H1 (cell line): ENCODE results near the gene CEP83. TPM values are rescaled to one million over a fixed set of nuclear protein-coding genes. Genes with fewer than 3 reads are reported as not detected.

ENCODE experiments used
- CHD2 ChIP-seq: IDR thresholded peaks from 2 replicates; pipeline ENCODE4 v1.6.1; 2012; ENCODE audit warnings: low read length, improper control_type of control experiment
- EP300 ChIP-seq, 2 experiments: IDR thresholded peaks; 1 replicate in 1 of 2; 2 replicates in 1 of 2; pipeline ENCODE4 v1.6.1; 2011 to 2012; ENCODE audit warnings: low read depth in 2 of 2, low read length in 2 of 2, mild to moderate bottlenecking in 2 of 2, borderline replicate concordance in 1 of 2, inconsistent platforms in 1 of 2, moderate library complexity in 1 of 2
- NRF1 ChIP-seq: IDR thresholded peaks from 2 replicates; pipeline ENCODE4 v1.6.1; 2011; ENCODE audit warnings: mild to moderate bottlenecking, low read depth, low read length, improper control_type of control experiment
- POU5F1 ChIP-seq: IDR thresholded peaks from 2 replicates; pipeline ENCODE4 v1.6.1; 2011; ENCODE audit warnings: low read depth, mild to moderate bottlenecking, low read length, moderate library complexity
- RFX5 ChIP-seq: IDR thresholded peaks from 2 replicates; pipeline ENCODE4 v1.6.1; 2011; ENCODE audit warnings: low read depth, low read length, improper control_type of control experiment, borderline replicate concordance
- SIN3A ChIP-seq, 2 experiments: IDR thresholded peaks in 1 of 2; conservative IDR thresholded peaks in 1 of 2; 2 replicates each; pipeline ENCODE4 v1.6.1; 2011 to 2012; ENCODE audit warnings: low read length in 2 of 2, improper control_type of control experiment in 1 of 2, low read depth in 1 of 2, mild to moderate bottlenecking in 1 of 2
- SP2 ChIP-seq: IDR thresholded peaks from 2 replicates; pipeline ENCODE4 v1.6.1; 2012; ENCODE audit warnings: mild to moderate bottlenecking, low read length, inconsistent platforms
- TBP ChIP-seq: IDR thresholded peaks from 2 replicates; pipeline ENCODE4 v1.6.1; 2011; ENCODE audit warnings: low read depth, low read length, improper control_type of control experiment
- polyA plus RNA-seq, 7 experiments: library from polyadenylated mRNA; depleted of rRNA in 3 of 7; stranded (reverse) in 5 of 7; unstranded in 2 of 7; fragments of >200 nt in 5 of 7; fragments of 200-250 nt in 2 of 7; gene quantifications; 1 replicate in 5 of 7; 2 replicates in 1 of 7; 4 replicates in 1 of 7; pipeline versions ENCODE4 v1.2.1 to v1.2.3, GENCODE V29; 2011 to 2013; ENCODE audit warnings: missing spikeins in 2 of 7, mixed read lengths in 2 of 7
- total RNA-seq: library from RNA; stranded (reverse); fragmentation: NEBNext Ultra II Directional; extraction: Animal tissue kit (Norgen Biotek cat#: 25700); gene quantifications from 2 replicates; pipeline ENCODE4 v1.2.1, GENCODE V29; 2021
- TF ChIP-seq, protein P1 (sequence below): fragments of 300-600 bp; sonication (generic); IDR thresholded peaks from 2 replicates; pipeline ENCODE4 v1.7.1; 2012; ENCODE audit warnings: low read length, moderate library complexity, mild to moderate bottlenecking, inconsistent platforms; ENCODE audit not compliant: insufficient replicate concordance
- TF ChIP-seq, protein P2 (sequence below): IDR thresholded peaks from 2 replicates; pipeline ENCODE4 v1.6.1; 2012; ENCODE audit warnings: inconsistent platforms

Gene CEP83
- total and polyA plus RNA-seq, 2 of the 8 experiments (the other 6 are each of a cell fraction or from before 2014, with no cell fraction given), result 6.0 to 25.8 TPM

DNA sequence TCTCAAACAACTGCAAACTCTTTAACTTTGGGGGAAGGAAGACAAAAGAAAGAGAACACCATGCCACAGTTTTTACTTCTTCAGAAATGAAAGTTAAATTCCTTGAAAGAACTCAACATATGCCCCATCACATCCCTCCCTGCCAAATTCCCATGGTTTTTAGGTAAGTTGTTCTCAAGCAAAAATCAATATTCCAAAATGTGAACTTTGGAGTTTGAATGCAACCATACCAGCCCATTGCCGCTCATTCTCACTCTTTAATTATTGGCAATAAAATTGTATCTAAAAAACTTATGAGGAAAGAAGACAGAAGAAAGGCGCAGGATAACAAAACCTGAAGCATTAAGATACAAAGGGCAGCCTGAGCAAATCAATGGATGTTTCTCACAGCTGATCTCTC, 31.8 kb upstream of the CEP83 start (continued):
- TF ChIP-seq, protein P1, sequence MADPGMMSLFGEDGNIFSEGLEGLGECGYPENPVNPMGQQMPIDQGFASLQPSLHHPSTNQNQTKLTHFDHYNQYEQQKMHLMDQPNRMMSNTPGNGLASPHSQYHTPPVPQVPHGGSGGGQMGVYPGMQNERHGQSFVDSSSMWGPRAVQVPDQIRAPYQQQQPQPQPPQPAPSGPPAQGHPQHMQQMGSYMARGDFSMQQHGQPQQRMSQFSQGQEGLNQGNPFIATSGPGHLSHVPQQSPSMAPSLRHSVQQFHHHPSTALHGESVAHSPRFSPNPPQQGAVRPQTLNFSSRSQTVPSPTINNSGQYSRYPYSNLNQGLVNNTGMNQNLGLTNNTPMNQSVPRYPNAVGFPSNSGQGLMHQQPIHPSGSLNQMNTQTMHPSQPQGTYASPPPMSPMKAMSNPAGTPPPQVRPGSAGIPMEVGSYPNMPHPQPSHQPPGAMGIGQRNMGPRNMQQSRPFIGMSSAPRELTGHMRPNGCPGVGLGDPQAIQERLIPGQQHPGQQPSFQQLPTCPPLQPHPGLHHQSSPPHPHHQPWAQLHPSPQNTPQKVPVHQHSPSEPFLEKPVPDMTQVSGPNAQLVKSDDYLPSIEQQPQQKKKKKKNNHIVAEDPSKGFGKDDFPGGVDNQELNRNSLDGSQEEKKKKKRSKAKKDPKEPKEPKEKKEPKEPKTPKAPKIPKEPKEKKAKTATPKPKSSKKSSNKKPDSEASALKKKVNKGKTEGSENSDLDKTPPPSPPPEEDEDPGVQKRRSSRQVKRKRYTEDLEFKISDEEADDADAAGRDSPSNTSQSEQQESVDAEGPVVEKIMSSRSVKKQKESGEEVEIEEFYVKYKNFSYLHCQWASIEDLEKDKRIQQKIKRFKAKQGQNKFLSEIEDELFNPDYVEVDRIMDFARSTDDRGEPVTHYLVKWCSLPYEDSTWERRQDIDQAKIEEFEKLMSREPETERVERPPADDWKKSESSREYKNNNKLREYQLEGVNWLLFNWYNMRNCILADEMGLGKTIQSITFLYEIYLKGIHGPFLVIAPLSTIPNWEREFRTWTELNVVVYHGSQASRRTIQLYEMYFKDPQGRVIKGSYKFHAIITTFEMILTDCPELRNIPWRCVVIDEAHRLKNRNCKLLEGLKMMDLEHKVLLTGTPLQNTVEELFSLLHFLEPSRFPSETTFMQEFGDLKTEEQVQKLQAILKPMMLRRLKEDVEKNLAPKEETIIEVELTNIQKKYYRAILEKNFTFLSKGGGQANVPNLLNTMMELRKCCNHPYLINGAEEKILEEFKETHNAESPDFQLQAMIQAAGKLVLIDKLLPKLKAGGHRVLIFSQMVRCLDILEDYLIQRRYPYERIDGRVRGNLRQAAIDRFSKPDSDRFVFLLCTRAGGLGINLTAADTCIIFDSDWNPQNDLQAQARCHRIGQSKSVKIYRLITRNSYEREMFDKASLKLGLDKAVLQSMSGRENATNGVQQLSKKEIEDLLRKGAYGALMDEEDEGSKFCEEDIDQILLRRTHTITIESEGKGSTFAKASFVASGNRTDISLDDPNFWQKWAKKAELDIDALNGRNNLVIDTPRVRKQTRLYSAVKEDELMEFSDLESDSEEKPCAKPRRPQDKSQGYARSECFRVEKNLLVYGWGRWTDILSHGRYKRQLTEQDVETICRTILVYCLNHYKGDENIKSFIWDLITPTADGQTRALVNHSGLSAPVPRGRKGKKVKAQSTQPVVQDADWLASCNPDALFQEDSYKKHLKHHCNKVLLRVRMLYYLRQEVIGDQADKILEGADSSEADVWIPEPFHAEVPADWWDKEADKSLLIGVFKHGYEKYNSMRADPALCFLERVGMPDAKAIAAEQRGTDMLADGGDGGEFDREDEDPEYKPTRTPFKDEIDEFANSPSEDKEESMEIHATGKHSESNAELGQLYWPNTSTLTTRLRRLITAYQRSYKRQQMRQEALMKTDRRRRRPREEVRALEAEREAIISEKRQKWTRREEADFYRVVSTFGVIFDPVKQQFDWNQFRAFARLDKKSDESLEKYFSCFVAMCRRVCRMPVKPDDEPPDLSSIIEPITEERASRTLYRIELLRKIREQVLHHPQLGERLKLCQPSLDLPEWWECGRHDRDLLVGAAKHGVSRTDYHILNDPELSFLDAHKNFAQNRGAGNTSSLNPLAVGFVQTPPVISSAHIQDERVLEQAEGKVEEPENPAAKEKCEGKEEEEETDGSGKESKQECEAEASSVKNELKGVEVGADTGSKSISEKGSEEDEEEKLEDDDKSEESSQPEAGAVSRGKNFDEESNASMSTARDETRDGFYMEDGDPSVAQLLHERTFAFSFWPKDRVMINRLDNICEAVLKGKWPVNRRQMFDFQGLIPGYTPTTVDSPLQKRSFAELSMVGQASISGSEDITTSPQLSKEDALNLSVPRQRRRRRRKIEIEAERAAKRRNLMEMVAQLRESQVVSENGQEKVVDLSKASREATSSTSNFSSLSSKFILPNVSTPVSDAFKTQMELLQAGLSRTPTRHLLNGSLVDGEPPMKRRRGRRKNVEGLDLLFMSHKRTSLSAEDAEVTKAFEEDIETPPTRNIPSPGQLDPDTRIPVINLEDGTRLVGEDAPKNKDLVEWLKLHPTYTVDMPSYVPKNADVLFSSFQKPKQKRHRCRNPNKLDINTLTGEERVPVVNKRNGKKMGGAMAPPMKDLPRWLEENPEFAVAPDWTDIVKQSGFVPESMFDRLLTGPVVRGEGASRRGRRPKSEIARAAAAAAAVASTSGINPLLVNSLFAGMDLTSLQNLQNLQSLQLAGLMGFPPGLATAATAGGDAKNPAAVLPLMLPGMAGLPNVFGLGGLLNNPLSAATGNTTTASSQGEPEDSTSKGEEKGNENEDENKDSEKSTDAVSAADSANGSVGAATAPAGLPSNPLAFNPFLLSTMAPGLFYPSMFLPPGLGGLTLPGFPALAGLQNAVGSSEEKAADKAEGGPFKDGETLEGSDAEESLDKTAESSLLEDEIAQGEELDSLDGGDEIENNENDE, result no peak
- TF ChIP-seq EP300 (IDR thresholded peaks at IDR 0.05; ENCODE audit: borderline replicate concordance in 1 of 2, low read depth in 2 of 2, low read length in 2 of 2) (no peak), SP2 (no peak), RFX5 (no peak), SIN3A (conservative IDR thresholded peaks at IDR 0.05 in 1 of 2, IDR thresholded peaks at IDR 0.05 in 1 of 2; ENCODE audit: low read depth in 1 of 2, low read length in 2 of 2) (no peak), CHD2 (no peak), POU5F1 (no peak), TBP (no peak), NRF1 (no peak)
- TF ChIP-seq, protein P2, sequence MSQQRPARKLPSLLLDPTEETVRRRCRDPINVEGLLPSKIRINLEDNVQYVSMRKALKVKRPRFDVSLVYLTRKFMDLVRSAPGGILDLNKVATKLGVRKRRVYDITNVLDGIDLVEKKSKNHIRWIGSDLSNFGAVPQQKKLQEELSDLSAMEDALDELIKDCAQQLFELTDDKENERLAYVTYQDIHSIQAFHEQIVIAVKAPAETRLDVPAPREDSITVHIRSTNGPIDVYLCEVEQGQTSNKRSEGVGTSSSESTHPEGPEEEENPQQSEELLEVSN, result no peak
